ENCODE measurements around the gene TBC1D3. TPM values are rescaled to one million over a fixed set of nuclear protein-coding genes. Genes with fewer than 3 reads are reported as not detected.

TBC1D3 gene
- 0.07 TPM in 1 of 5 replicates, not detected in the others for total RNA-seq (2022; extraction: Qiagen RNA extraction)

GRCh38 chr17:38192455-38192854 is at the start of gene TBC1D3:
Gene TBC1D3, minus strand, starts transcription at chr17:38192555. Its CDS starts 1,526 bp downstream, at chr17:38191029.

Other genes starting within 250 kb of the TBC1D3 start
- 10.1 to 14.8 TPM (median 11.5 TPM) in 5 replicates for gene TBC1D3L, start 203.5 kb downstream of the TBC1D3 start, total RNA-seq (2022; extraction: Qiagen RNA extraction)
- gene TBC1D3D, start 188.6 kb downstream of the TBC1D3 start, total RNA-seq (2022; extraction: Qiagen RNA extraction) = 0.09 to 0.16 TPM in 2 of 5 replicates, not detected in the others
- not detected in 5 replicates for gene TBC1D3C, start 123.9 kb downstream of the TBC1D3 start, total RNA-seq (2022; extraction: Qiagen RNA extraction)
- not detected in 5 replicates for gene TBC1D3E, start 64.6 kb downstream of the TBC1D3 start, total RNA-seq (2022; extraction: Qiagen RNA extraction)
- 59.3 to 66.1 TPM (median 60.5 TPM) in 5 replicates for gene MRPL45, start 104.6 kb upstream of the TBC1D3 start, total RNA-seq (2022; extraction: Qiagen RNA extraction)
- gene GPR179, start 151.4 kb upstream of the TBC1D3 start, total RNA-seq (2022; extraction: Qiagen RNA extraction) = 0.02 to 0.04 TPM (median 0.03 TPM) in 3 of 5 replicates, not detected in the others
- gene SOCS7, start 159.3 kb upstream of the TBC1D3 start, total RNA-seq (2022; extraction: Qiagen RNA extraction) = 9.0 to 16.2 TPM (median 13.6 TPM) in 5 replicates
- gene ARHGAP23, start 235.9 kb upstream of the TBC1D3 start, total RNA-seq (2022; extraction: Qiagen RNA extraction) = 50.1 to 68.5 TPM (median 65.8 TPM) in 5 replicates

All from A549 treated with Mapracorat at 1 μM for 4 hours (cell line).